Mucosa of descending colon (tissue), 3 donors: ENCODE measurements around the gene ROMO1. TPM values are rescaled to one million over a fixed set of nuclear protein-coding genes. Genes with fewer than 3 reads are reported as not detected.

Experiments used
- ATAC-seq: fragments of 200-7000 bp; cut with Tn5 transposase; one replicate; pipeline ENCODE4 v1.9.1; 2020; ENCODE audit warnings: mild to moderate bottlenecking, moderate library complexity
- DNase-seq, 3 donors: peaks; one replicate each; pipeline ENCODE4 v3.0.0-alpha.2; 2020
- H3K36me3 ChIP-seq: fragments of 200-600 bp; one replicate; pipeline ENCODE4 v1.8.0; 2021; ENCODE audit warnings: low read depth, mild to moderate bottlenecking
- H3K4me1 ChIP-seq: fragments of 200-600 bp; one replicate; pipeline ENCODE4 v1.8.0; 2021; ENCODE audit warnings: low read depth, mild to moderate bottlenecking
- H3K4me3 ChIP-seq: fragments of 200-600 bp; one replicate; pipeline ENCODE4 v1.8.0; 2021; ENCODE audit warnings: mild to moderate bottlenecking
- H3K9me3 ChIP-seq: fragments of 200-600 bp; one replicate; pipeline ENCODE4 v1.8.0; 2021; ENCODE audit warnings: mild to moderate bottlenecking
- intact Hi-C, 2 donors: fragments of 100-400 bp; cut with DNase I in 1 of 2; cut with micrococcal nuclease in 1 of 2; formaldehyde crosslinking; loops; one replicate each; pipeline versions ENCODE4 v1.11.0 to v1.11.1; 2022; cut with DNase I, micrococcal nuclease
- total RNA-seq, 3 donors: library from RNA; stranded (reverse); fragmentation: NEBNext Ultra II Directional in 2 of 3; extraction: Animal tissue kit (Norgen Biotek cat#: 25700) in 2 of 3; gene quantifications; one replicate each; pipeline versions ENCODE4 v1.2.1 to v1.2.4, GENCODE V29; 2021 to 2023
- TF ChIP-seq, protein P1 (sequence below): fragments of 200-600 bp; IDR thresholded peaks from one replicate; pipeline ENCODE4 v1.8.0; 2022; ENCODE audit warnings: antibody characterized with exemption, mild to moderate bottlenecking
- donor health status: DM: no; HTN: no; CAD: no; lungs with moderate emphysema.
- donor health status: DM: no; HTN: no; CAD: no.
- donor health status: DM: no; HTN: yes; CAD: no.

The ROMO1 gene
- total RNA-seq, 3 donors from 2014 or later: 112 to 147 (median 137) TPM

GRCh38 chr20:35653893-35654292 is 45.3 kb upstream of the ROMO1 start:
- ATAC-seq: no peak
- no peak overlapping the region for H3K4me3 ChIP-seq
- H3K36me3 ChIP-seq: no peaks in the 10 kb centered on the region
- DNase-seq: no peak
- H3K4me1 ChIP-seq: peaks cover 18% of the 10 kb centered on the region
- TF ChIP-seq, protein P1, sequence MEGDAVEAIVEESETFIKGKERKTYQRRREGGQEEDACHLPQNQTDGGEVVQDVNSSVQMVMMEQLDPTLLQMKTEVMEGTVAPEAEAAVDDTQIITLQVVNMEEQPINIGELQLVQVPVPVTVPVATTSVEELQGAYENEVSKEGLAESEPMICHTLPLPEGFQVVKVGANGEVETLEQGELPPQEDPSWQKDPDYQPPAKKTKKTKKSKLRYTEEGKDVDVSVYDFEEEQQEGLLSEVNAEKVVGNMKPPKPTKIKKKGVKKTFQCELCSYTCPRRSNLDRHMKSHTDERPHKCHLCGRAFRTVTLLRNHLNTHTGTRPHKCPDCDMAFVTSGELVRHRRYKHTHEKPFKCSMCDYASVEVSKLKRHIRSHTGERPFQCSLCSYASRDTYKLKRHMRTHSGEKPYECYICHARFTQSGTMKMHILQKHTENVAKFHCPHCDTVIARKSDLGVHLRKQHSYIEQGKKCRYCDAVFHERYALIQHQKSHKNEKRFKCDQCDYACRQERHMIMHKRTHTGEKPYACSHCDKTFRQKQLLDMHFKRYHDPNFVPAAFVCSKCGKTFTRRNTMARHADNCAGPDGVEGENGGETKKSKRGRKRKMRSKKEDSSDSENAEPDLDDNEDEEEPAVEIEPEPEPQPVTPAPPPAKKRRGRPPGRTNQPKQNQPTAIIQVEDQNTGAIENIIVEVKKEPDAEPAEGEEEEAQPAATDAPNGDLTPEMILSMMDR: no peak
- intact Hi-C loops: no loop called here
- no peaks in the 10 kb centered on the region for H3K9me3 ChIP-seq

DNA sequence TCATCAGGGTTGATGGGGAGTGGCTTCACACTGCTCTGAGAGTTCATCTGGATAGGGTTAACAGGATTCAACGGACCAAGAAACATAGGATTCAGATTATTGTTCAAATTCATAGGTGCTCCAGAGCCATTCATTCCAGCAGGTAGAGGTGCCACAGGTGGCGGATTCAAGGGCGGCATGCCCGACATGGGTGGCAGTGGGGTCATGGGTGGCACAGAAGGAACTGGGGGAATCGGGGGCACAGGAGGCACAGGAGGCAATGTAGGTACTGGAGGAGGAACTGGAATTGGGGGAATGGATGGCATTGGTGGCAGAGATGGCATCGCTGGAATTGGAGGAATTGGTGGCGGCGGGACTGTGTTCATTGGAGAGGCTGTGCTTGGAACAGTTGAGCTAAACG is 44.8 kb upstream of the ROMO1 start:
- intact Hi-C loops: no loop called here
- Histone ChIP-seq H3K4me3 (no peak overlapping the region), H3K36me3 (no peaks in the 10 kb centered on the region), H3K9me3 (no peaks in the 10 kb centered on the region), H3K4me1 (peaks cover 21% of the 10 kb centered on the region)
- TF ChIP-seq, protein P1: no peak
- DNase-seq: no peak
- ATAC-seq: no peak

DNA sequence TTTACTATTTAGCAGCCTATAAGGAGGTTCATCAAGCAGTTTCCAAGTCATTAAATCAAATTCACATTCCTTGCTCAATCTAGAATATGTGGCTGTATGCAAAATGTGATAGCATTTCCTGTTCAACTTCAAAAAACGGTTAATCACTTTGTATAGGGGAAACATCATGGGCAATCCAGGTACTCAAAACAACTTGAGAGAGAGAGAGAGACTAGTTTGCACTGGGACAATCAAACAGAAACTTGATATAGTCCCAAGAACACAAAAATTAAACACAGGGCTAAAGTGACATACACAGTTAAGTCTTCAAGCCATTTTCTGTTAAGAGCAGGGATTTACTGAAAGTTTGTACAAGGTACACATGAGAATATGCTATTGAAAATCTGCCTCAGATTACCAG is 41.9 kb upstream of the ROMO1 start:
- DNase-seq: no peak
- no peaks in the 10 kb centered on the region for H3K9me3 ChIP-seq
- intact Hi-C loops: no loop called here
- no peaks in the 10 kb centered on the region for H3K36me3 ChIP-seq
- TF ChIP-seq, protein P1: no peak
- peaks cover 33% of the 10 kb centered on the region for H3K4me1 ChIP-seq
- no peak for ATAC-seq
- no peak overlapping the region for H3K4me3 ChIP-seq

DNA sequence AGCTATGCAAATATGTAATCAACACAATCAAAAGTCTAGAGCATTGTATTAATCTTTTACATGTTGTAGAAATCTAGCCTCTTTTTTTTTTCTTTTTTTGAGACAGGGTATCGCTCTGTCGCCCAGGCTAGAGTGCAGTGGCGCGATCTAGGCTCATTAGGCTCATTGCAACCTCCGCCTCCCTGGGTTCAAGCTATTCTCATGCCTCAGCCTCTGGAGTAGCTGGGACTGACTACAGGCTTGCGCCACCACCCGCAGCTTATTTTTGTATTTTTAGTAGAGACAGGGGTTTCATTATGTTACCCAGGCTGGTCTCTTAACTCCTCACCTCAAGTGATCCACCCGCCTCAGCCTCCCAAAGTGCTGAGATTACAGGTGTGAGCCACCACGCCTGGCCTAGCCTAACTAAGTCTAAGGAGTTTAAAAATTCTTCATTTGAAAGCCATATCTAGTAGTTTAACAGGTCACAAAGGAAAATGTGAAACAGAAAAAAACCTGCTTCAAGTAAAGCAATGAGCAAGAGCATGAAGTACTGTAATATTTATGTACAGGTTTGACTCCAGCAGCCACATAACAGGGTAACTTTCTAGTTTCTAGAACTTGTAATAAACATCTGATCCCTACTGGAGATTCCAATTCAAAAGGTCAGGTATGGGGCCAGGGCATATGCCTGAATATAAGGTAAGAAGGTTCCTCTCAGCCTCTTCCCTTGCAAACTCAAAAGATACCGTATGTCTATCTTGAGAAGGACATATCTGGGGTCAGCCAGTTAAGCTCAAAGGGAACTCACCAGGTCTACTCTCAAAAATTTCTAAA is 38.9 kb upstream of the ROMO1 start:
- Histone ChIP-seq H3K36me3 (no peaks in the 10 kb centered on the region), H3K9me3 (no peaks in the 10 kb centered on the region), H3K4me1 (peaks cover 43% of the 10 kb centered on the region), H3K4me3 (no peak overlapping the region)
- ATAC-seq (no peak), DNase-seq (no peak)
- intact Hi-C loops: no loop called here
- TF ChIP-seq, protein P1: no peak

DNA sequence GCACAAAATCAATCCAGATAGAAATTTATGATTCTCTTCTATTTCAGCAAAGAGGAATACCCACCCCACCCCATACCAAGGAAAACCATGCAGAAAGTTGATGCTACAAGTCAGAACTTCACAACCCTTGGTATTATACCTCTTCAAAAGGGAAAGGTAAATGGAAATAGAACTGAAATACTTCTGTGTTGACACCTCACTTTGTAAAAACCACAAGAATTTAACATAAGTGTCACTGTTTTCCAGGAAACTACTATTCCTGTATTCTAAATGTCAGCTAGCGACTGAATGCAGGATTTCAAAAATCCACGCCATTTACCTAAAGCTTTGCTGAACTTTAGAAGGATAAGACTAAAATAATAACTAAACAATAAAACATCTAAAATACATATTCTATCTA is 38.2 kb upstream of the ROMO1 start:
- Histone ChIP-seq H3K4me3 (no peak overlapping the region), H3K36me3 (no peaks in the 10 kb centered on the region), H3K4me1 (peaks cover 43% of the 10 kb centered on the region), H3K9me3 (no peaks in the 10 kb centered on the region)
- TF ChIP-seq, protein P1: no peak
- intact Hi-C loops: no loop called here
- ATAC-seq (no peak), DNase-seq (no peak)
